ENCODE data around the gene QDPR. TPM values are rescaled to one million over a fixed set of nuclear protein-coding genes. Genes with fewer than 3 reads are reported as not detected.

Gene QDPR
- total RNA-seq, 1 experiment from 2014 or later: 39.2 TPM

GRCh38 chr4:17476853-17477252 is 35.0 kb downstream of the QDPR start:
- Mint-ChIP-seq H3K9me3 (ENCODE audit: unreplicated experiment) (no peaks in the 10 kb centered on the region), H3K4me1 (ENCODE audit: insufficient read depth, unreplicated experiment) (peaks cover 7% of the 10 kb centered on the region), H3K27ac (ENCODE audit: low read depth, unreplicated experiment) (no peak overlapping the region), H3K4me3 (ENCODE audit: unreplicated experiment) (no peak overlapping the region), H3K27me3 (ENCODE audit: insufficient read depth, unreplicated experiment) (no peaks in the 10 kb centered on the region), H3K36me3 (ENCODE audit: insufficient read depth, unreplicated experiment) (peaks cover 5% of the 10 kb centered on the region)
- no peak for TF ChIP-seq CTCF (IDR thresholded peaks at IDR 0.05; ENCODE audit: unreplicated experiment)
- DNase-seq (ENCODE audit: unreplicated experiment): no peak
- intact Hi-C loops (cut with micrococcal nuclease): no loop called here
- BruUV-seq (replicated peaks): no TSS peak
- CTCF ChIA-PET: interaction anchor here (0.7 kb wide), 1 partner anchor 71 kb away, joined by 4 read pairs; no protein-coding TSS in a partner anchor
- POLR2A ChIA-PET: no interaction called here

- no peak for TF ChIP-seq CTCF (IDR thresholded peaks at IDR 0.05; ENCODE audit: unreplicated experiment)
- DNase-seq (ENCODE audit: unreplicated experiment): peak; percentile 37
- Mint-ChIP-seq H3K4me3 (ENCODE audit: unreplicated experiment) (no peak overlapping the region), H3K27ac (ENCODE audit: low read depth, unreplicated experiment) (no peak overlapping the region), H3K4me1 (ENCODE audit: insufficient read depth, unreplicated experiment) (peaks cover 7% of the 10 kb centered on the region), H3K27me3 (ENCODE audit: insufficient read depth, unreplicated experiment) (no peaks in the 10 kb centered on the region), H3K9me3 (ENCODE audit: unreplicated experiment) (no peaks in the 10 kb centered on the region), H3K36me3 (ENCODE audit: insufficient read depth, unreplicated experiment) (peaks cover 5% of the 10 kb centered on the region)
- ChIA-PET POLR2A (interaction anchor here (0.6 kb wide), 1 partner anchor 1185 kb away, joined by 3 read pairs; no protein-coding TSS in a partner anchor), CTCF (interaction anchor here (2.0 to 2.8 kb wide), 2 partner anchors 28 to 128 kb away, joined by 8 to 11 read pairs; no protein-coding TSS in a partner anchor)
- BruUV-seq (replicated peaks): no TSS peak
- intact Hi-C loops (cut with micrococcal nuclease): no loop called here
Observed at GRCh38 chr4:17475481-17475880, 36.4 kb downstream of the QDPR start.

GRCh38 chr4:17469931-17470674 is 41.8 kb downstream of the QDPR start:
- CTCF ChIA-PET: interaction anchor here (0.6 to 7.7 kb wide), 6 partner anchors 20 to 827 kb away, joined by 3 to 81 read pairs (median 4); no protein-coding TSS in a partner anchor
- Mint-ChIP-seq H3K4me1 (ENCODE audit: insufficient read depth, unreplicated experiment) (peaks cover 2% of the 10 kb centered on the region), H3K9me3 (ENCODE audit: unreplicated experiment) (no peaks in the 10 kb centered on the region), H3K27me3 (ENCODE audit: insufficient read depth, unreplicated experiment) (no peaks in the 10 kb centered on the region), H3K27ac (ENCODE audit: low read depth, unreplicated experiment) (no peak overlapping the region), H3K4me3 (ENCODE audit: unreplicated experiment) (no peak overlapping the region), H3K36me3 (ENCODE audit: insufficient read depth, unreplicated experiment) (no peaks in the 10 kb centered on the region)
- intact Hi-C loops (cut with micrococcal nuclease): loop anchor here (5.0 kb wide), 1 partner anchor 828 kb away; no protein-coding TSS in a partner anchor
- no peak for TF ChIP-seq CTCF (IDR thresholded peaks at IDR 0.05; ENCODE audit: unreplicated experiment)
- POLR2A ChIA-PET: interaction anchor here (0.7 kb wide), 1 partner anchor 936 kb away, joined by 4 read pairs; no protein-coding TSS in a partner anchor
- no peak for DNase-seq (ENCODE audit: unreplicated experiment)
- BruUV-seq (replicated peaks): no TSS peak

GRCh38 chr4:17468619-17469221 is 43.2 kb downstream of the QDPR start:
- no peak overlapping the region for H3K4me3 Mint-ChIP-seq (ENCODE audit: unreplicated experiment)
- peak; percentile 56 for DNase-seq (ENCODE audit: unreplicated experiment)
- H3K4me1 Mint-ChIP-seq (ENCODE audit: insufficient read depth, unreplicated experiment): no peaks in the 10 kb centered on the region
- ChIA-PET CTCF (interaction anchor here (0.5 to 7.7 kb wide), 16 partner anchors 19 to 1243 kb away, joined by 3 to 81 read pairs (median 4); no protein-coding TSS in a partner anchor), POLR2A (interaction anchor here (0.6 kb wide), 1 partner anchor 28 kb away, joined by 5 read pairs; no protein-coding TSS in a partner anchor)
- no peaks in the 10 kb centered on the region for H3K36me3 Mint-ChIP-seq (ENCODE audit: insufficient read depth, unreplicated experiment)
- peak; percentile 50 for TF ChIP-seq CTCF (IDR thresholded peaks at IDR 0.05; ENCODE audit: unreplicated experiment)
- BruUV-seq (replicated peaks): no TSS peak
- H3K27me3 Mint-ChIP-seq (ENCODE audit: insufficient read depth, unreplicated experiment): no peaks in the 10 kb centered on the region
- no peak overlapping the region for H3K27ac Mint-ChIP-seq (ENCODE audit: low read depth, unreplicated experiment)
- intact Hi-C loops (cut with micrococcal nuclease): loop anchor here (5.0 kb wide), 1 partner anchor 826 kb away; no protein-coding TSS in a partner anchor
- H3K9me3 Mint-ChIP-seq (ENCODE audit: unreplicated experiment): no peaks in the 10 kb centered on the region
